ENCODE data around the gene CDON.
"Not testable (repeated sequence)": the region's sequence is repeated elsewhere in the genome, so short reads cannot be mapped to it uniquely, and the experiment has no call there.

The CDON gene

DNA sequence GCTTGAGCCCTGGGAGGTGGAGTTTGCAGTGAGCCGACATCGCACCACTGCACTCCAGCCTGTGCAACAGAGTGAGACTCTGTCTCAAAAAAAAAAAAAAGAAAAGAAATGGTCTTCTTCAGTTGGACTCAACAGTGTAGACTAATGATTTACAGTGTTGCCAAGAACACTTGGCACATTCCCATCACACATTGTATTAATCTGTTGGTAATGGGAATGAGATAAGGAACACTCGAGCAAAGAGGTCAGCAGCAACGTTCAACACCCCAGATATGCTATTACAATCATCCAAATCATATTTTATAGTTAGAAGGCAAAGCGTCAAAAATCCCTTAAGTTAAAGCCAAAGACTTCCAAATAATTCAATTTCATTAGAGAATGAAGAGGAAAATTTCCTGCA is 14.5 kb downstream of the CDON start:
- DNase-seq, result peak in 1 of 14 donors; percentile 1

DNA sequence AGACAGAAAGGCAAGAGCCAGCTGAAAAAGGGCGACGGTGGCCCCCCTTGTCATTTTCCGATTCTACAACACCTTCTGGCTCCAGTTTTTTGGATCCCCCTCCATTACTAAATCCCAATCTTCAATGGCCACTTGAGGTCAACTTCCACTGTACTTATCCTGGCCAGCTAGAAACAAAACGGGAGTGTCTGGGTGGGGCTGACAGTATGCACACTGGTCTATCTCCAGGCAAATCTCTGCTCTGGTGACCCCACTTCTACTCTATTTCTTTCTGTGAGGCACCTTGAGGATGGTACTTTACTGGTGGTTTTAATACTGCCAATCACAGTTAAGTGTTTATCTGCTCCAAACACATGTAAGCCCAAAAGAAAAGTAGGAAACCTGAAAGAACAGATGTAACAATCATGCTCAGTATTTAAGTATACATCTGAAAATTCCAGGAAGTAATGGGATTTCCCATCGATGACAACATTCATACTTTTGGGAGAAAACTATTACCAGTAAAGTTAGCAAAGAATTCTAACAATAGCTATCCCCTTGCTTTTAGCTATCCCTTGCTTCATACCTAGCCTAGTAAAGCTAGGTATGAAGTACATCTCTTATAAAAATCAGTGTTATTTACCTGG is 16.0 kb downstream of the CDON start:
- DNase-seq, result no peak

DNA sequence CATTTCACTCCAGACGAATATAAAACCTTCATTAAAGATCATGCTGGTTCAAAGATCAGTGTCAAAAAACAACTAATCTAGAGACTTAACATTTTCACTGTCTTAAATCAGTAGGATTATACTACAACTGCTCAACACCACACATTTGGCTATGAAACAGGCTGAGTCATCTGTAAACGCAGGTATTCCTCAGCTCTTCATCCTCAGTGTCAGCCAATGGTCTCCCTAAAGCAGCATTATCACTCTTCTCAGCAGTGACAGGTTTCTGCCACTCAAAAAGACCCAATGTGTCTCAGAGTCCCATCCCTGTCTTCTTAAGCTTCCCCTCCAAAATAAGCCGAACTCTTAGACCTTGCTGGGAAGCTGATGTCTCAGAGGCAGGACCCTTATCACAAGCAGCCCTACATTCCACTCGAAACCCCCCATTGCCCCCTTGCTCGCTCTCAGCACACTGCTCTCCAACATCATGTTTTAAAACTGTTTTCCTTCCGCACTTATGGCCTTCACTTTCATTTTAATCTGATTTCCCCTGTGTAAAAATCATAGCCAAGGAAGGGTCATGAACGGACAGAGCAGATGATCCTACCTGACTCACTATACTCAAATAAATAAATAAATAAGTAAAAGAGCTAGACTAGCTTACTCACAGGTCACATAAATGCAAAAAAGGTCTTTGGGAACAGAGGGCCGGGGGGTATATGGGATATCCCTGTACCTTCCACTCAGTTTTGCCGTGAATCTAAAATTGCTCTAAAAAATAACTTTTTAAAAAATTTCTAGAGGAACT is 23.0 kb downstream of the CDON start:
- DNase-seq, result no peak

DNA sequence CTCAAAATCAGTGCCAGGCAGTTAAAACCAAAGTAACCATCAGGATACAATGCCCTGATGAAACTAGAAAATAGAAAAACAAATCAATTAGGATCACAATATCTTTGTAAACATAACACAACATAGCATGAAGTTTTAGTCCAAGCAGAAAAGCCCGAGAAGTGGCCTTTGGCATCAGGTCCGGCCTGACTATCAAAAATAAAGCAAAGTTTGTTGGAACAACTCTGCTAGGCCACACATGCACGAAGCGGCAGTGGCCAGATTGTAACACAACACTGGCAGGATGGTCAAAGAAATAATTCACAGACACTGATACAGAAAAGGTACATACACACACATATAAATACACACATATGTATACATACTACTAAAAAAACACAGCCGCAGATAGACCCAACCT is 26.9 kb downstream of the CDON start:
- no peak for DNase-seq

DNA sequence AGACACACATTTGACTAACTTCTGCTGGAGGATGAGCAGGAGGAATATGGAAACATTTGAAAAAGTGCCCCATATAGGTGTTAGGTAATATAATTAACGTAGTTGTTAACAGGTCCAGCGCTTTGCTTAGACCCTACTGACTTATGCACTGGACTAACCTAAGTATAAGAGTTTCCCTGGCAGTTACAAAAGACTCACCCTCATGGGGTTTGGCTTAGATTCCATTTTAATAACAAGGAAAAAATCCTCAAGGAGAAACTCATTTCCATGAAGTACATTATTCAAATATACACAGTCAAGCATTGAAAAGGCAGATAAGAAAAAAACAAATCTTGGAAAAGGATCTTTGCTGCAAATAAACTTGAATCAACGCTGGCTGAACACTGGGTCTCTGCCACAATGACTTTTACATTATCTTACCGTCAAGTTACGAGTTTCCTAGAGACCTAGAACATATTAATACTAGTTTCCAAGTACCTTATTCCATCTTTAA is 27.7 kb downstream of the CDON start:
- DNase-seq, result no peak

DNA sequence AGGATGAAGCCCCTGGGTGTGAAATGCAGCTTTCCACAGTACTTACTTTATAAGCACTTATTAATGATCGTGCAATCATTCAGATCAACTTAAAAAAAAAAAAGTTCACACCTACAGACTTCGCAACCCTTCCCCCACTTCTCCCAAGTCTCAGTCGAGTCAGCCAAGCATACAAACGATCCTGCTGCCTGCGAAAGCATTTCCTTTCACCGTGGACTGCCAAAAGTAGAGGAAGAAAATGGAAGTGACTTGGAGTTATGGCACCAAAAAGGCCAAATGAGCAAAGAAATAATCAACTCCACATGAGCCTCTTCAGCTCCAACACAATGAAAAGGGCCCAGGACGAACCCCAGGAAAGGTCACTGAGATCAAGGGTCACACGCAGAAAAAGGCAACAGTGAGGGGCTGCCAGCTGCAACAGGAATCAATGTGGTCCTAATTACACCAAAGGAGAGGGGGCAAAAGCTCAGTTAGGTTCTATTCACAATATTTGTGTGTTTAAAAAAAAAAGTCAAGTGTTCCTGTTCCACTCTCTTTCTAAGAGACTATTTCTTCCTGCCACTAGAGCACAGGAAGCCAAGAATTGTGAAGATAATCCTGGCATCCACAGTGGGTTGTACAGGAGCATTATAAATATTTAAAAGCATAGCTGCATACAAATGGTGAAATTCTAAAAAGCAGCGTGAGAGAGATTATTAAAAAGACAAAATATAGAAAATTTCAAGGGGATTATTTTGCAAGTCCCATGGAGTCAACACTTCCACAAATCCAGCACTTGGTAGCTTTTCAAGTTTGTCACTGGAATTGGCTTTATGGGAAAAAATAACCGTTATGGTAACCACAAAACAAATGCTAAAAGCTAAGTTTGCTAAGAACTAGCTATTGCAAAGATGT is 28.4 kb downstream of the CDON start:
- no peak for DNase-seq

DNA sequence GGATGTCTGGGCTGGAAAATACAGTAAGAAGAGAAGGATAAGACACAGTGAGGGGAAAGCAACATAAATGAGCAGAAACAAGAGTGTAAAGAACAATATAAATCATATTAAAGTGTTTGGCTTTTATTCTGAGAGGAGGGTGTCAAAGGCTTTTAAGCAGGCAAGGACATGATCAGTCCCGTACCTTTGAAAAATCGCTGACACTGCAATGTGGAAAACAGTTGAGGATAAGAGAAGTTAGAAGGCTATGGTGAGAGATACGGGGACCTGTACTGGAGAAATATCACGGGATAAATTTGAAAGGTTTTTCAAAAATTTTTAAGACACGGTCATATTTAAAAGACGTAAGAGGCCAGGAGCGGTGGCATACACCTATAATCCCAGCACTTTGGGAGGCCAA is 30.3 kb downstream of the CDON start:
- DNase-seq, result no peak

DNA sequence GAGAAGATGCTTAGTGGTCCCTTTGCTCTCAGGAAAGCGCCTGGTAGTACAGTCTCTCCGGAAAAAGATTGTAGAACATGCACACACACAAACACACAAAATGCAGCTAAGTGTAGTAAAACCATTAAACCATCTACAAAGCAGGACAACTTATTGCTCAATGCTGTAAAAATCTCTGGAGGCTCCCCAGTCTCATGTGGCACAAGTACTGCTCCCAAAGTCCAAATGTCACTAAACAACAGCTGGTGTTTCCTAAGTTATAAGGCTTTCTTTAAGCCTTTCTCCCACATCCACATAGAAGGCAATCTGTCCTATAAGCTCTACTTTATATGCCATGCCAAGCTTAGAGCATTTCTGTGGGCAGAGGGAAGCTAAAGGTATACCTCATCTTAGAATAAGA is 32.9 kb downstream of the CDON start:
- no peak for DNase-seq

DNA sequence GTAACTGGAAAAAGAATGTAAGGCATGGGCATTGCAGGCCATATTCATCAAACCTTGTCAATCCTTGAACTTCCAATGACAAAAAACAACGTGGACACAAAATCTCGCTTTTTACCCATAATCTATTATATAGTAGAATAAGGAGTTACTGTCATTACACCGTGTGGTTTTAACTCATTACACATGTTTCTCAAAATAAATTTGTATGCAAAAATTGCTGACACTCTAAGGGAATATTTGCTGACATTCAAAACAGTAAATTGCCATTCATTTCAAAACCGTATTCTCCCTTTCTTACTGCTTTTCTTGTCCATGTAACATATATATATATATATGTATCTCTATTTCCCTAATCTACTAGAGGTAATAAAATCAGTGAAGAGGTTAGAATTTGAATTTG is 33.4 kb downstream of the CDON start:
- no peak for DNase-seq

DNA sequence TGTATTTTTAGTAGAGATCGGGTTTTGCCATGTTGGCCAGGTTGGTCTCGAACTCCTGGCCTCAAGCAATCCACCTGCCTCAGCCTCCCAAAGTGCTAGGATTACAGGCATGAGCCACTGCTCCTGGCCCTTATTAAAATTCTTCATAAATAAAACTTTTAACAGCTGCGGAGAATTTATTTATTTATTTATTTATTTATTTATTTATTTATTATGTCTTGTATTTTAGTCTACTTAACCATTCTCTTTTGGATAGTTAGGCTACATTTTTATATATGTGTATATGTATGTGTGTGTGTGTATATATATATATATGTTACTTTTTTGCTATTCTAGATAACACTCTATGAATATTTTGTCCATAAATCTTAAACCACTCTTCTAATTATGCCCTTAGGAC is 34.1 kb downstream of the CDON start:
- DNase-seq, result not testable (repeated sequence)

DNA sequence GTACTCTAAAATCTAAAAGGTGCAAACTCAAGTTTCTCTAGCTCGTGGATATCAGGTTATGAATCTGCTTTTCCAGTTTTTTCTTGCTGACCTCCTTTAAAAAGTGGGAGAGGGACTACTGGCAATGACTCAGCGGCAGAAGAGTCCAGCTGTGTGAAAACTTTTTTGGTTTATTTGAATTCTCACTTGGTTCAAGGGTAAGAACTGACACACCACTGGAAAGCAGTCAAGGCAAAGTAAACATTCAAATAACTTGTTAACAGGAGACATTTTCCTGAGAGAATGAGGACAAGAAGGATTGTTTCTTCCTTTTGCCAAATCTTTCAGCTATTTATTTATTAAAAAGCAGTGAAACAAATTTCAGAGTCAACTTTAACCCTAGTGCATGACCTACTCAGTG is 36.1 kb downstream of the CDON start:
- DNase-seq, result no peak

DNA sequence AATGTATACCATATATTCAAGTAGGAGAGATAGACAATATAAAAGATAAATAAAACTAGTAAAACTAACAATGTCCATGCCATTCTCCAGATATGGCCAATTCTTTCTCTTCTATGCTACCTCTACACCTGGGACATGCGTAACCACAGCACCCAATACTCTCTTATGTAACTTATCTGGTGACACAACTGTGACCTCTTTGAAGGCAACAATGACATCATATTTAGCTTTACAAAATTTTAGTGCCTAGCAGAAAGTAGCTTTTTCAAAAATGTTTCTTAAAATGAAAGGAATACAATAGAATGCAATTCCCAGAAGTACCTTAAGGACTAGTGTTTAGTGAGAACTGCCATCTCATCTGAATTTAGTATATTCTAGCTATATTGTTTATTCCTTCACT is 36.8 kb downstream of the CDON start:
- DNase-seq, result no peak

DNA sequence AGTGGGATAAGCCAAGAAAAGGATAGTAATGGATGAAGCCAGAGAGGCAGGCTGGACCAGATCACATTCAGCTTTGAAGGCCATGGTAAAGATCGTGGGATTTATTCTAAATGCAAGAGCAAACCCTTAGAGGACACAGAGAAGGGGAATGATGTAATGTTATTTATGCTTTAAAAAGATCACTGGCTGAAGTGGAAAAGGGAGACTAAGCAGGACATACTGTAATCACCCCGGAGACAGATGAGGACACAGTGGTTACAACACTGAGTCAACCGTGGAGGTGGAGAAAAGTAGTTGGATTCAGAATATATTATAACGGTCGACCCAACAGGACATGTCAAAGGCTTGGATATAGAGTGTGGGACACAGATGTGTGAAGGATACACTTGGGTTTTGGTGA is 38.5 kb downstream of the CDON start:
- DNase-seq, result no peak

DNA sequence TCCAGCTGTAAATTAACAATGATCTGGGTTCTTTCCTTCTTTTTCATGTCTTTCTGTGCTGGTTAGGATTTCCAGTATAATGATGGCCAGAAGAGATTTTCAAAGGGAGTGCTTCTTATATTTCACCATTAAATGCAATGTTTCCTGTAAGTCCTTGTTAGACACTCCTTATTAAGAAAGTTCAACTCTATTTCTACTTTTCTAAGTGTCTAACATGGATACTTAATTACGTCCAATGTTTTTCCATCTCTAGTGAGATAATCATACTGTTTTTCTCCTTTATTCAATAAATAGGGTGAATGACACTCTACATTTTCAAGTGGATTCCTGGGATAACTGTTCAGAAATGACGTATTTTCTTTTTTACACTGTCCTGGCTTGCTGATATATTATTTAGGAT is 49.8 kb downstream of the CDON start:
- DNase-seq, result no peak

DNA sequence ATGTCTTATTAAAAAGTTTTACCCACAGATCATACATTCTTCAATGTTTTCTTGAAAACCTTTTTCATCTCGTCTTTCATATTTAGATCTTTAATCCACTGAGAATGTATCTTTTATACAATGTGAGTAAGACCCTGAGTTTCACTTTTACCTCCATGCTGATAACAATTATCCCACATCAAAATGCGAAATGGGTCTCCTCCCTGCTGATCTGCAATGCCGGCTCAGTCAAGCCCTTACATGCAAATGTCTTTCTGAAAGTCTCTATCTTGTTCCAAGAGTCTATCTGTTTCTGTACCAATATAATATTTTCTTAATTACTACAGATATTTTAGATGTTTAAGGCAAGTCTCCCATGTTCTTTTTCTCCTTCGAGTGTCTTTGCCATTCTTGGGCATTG is 50.9 kb downstream of the CDON start:
- DNase-seq, result no peak

DNA sequence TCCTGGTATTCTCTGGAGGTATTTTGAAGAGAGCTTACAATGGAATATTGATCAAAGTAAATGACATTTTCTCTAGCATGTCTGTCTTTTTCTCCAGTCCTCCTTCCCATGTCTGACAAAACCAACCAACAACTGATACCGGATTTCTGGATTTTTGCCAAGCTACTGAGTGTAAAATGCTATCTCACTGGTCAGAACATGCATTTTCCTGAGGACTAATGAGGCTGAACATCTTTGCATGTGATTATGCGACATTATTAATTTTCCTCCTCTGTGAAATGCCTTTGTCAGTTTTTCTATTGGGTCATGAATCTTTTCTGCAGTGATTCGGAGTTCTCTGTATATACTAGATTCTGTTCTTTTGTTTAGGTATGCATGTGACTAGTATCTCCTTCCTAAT is 51.4 kb downstream of the CDON start:
- peak in 1 of 14 donors; percentile 37 for DNase-seq

DNA sequence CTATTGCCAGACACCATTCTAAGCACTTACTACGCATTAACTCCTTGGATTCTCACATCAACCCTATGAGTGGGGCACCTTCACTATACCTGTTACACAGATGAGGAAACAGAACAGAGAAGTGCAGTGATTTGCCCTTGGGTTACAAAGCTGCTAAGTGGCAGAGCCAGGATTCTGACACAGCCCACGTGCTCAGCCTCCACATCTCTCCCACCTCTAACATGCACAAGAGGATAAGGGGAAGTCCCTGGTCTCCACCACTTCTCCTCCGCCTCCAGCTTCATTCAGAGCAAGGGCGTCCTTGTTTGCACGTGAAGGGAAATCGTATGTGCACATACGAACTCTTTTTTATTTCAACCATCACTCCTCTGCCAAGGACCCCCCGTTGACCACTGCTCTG is 53.7 kb downstream of the CDON start:
- DNase-seq, result no peak

DNA sequence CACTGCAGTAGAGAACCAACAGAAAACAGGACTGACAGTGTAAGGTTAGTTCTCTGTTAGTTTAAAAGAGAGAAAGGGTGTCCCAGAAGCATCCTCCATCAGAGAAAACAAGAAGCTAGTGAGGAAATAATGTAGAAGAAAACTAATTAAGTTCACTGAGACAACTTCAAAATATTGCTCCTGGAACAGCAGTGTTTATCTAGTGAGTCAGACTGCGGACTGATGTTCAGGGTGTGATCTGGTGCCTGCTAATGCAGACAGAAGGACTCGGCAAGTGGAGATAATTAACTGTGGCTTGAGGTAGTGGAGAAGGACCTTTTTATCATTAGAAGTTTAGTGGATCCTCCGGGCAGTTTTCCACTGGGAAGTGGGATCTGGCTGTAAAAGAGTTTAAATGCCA is 55.4 kb downstream of the CDON start:
- no peak for DNase-seq

DNA sequence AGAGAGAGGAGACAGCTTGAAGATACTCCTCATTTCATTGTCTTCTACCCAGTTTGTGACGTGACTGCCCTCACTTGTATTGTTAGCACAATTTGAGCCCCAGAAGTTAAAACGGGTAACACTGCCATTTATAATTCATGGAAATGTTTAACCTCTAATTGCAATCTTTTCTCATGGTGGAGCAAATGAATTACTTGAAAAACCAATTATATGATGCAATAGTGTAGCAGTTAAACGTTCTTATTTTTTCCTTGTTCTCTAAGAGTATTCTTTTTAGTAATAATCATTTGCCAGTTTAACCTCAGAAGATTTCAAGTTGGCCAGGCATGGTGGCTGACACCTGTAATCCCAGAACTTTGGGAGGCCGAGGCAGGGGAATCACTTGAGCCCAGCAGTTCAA is 56.6 kb downstream of the CDON start:
- no peak for DNase-seq

DNA sequence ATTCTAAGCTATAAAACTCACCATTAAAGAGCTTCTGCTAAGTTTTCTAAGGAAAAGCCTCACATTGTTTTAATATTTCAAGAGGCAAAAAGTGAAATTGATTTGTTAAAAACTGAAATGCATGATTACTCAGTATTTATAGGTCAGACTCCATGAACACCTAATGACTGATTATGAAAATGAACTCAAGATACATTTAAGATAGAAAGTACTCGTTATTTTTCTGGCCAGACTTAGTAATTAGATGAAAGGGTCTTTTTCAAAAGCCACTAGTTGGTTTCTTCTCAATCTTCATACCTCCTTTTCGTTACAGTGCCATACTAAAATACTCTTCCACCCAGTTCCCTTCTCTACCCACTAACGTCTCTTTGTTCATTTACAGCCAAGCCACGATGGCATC is 60.5 kb downstream of the CDON start:
- no peak for DNase-seq

DNA sequence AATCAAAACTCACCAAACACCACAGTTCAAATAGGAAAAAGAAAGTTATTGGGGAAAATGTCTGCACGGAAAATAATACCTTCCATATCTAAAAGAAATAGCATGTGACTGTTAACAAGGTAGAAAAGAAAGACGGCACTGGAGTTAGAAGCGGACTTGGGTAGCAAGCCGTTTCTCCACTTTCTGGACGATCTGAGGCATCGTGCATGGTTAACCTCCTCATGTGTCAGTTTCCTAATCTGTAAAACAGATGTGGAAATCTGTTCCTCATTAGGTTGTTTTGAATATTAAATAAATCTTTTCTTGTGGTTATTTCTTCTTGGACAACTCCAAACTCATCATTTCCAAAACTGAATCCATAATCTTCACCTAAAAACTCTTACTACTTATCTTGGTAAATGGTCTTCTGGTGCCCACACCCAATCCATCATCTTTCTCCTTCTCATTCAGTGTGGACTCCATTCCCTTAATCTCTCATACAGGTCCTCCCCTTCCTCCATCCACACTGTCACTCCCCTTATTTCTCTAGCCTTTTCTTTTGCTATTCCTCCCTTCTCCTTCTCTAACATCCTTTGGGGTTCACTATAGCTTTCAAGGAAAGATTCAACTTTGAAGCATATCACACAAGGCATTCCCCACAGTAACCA is 63.3 kb downstream of the CDON start:
- DNase-seq, result no peak

DNA sequence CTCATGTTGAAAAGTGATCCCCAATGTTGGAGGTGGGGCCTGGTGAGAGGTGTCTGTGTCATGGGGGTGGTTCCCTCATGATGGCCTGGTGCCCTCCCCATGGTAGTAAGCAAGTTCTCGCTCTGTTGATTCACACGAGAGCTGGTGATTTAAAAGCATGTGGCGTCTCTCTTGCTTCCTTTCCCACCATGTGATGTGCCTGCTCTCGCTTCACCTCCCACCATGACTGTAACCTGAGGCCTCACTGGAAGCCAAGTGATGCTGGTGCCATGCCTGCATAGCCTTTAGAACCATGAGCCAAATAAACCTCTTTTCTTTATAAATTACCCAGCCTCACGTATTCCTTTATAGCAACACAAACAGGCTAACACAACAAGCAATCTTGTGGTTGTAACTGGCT is 64.4 kb downstream of the CDON start:
- DNase-seq, result no peak

DNA sequence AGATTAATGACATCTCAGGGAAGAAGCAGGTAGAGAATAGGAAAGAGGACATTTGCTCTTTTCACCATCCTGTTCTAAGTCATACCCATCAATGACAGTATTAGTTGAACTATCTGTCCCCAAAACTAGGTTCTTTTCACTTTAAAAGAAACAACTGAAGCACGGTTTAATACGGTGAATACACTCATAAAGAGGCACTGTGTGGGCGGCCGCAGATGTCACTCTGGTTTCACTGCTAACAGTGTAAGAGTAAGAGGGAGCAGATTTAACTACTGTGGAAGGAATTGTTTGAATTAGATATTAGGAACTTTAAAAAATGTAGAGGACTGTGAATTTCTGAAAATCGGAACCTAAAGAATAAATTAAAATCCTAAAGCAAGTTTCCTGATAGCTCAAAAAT is 67.4 kb downstream of the CDON start:
- peak in 1 of 14 donors; percentile 30 for DNase-seq
